ENCODE measurements around the gene HOOK2. TPM values are rescaled to one million over a fixed set of nuclear protein-coding genes. Genes with fewer than 3 reads are reported as not detected.

HOOK2 gene
- total RNA-seq, 2 experiments from 2014 or later = 20.4 to 20.9 TPM

DNA sequence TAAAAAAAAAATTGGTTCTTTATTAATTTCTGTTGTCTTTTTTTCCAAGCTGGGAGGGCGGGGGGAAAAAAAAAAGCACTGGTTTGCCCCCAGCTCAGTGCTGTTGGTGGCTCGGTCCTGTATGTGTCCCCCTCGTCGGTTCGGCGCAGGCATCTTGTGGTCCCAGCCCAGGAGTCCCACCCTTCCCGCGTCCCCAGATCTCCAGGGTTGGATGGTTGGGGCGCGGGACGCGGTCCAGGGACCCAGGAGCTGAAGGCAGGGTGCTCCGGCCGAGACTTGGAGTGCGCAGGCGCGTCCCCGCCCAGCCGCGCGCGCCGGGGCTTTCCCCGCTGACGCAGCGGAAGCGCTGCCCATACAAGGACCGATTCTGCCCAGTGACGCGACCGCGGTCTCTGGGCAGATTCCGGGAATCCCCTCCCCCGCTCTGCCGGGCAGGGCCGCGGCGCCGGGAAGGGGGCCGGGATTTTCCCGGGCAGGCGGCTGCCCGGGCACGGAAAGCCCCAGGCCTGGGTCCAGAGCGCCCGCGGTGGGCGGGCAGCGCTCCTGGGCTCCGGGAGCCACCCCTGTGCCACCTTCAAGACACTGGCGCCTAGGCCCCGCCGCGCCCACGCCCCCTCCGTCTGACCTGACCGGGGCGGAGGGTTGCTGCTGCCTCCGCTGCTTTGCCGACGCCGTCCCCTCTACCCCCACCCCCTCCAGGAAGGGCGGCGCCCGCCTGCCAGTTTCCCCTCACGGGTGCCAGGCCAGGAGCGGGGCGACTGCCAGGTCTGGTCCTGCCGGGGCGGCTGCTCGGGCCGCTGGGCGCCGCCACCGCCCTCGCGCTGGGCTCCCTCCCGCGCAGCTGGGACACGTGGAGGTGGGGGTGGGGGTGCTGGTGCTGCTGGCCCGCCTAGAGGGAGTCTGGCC is 18.2 kb upstream of the HOOK2 start:
- peaks cover 25% of the 10 kb centered on the region for H3K36me3 Mint-ChIP-seq (ENCODE audit: low read depth)
- peak; percentile 96 for DNase-seq
- H3K9me3 Mint-ChIP-seq (ENCODE audit: low read depth) = no peaks in the 10 kb centered on the region

GRCh38 chr19:12792853-12793289 is 17.5 kb upstream of the HOOK2 start:
- Mint-ChIP-seq H3K9me3 (ENCODE audit: low read depth) (no peaks in the 10 kb centered on the region), H3K36me3 (ENCODE audit: low read depth) (peaks cover 25% of the 10 kb centered on the region), H3K27ac (peak overlapping the region; percentile 98), H3K27me3 (no peaks in the 10 kb centered on the region), H3K4me1 (peaks cover 38% of the 10 kb centered on the region), H3K4me3 (peak overlapping the region; percentile 92)
- ChIA-PET POLR2A (interaction anchor here (0.5 to 3.1 kb wide), 13 partner anchors 10 to 126 kb away, joined by 3 to 53 read pairs (median 5); partner anchors contain the start of genes GET3, MAN2B1, RNASEH2A and TNPO2), CTCF (interaction anchor here (1.1 to 15.0 kb wide), 7 partner anchors 9 to 92 kb away, joined by 3 to 451 read pairs (median 4); partner anchors contain the start of genes GET3, HOOK2, PRDX2 and THSD8)
- DNase-seq (no peak), ATAC-seq (no peak)
- intact Hi-C loops (cut with DNase I, micrococcal nuclease) = loop anchor here (1.0 to 10.0 kb wide), 13 partner anchors 13 to 1831 kb away; partner anchors contain the start of genes CALR (in 2 of the 2), TRIR (in 2 of the 2), ADGRE5 (in 1 of the 2) and DHPS (in 1 of the 2)

More for the DNA sequence above, 18.2 kb upstream of the HOOK2 start:
- no peaks in the 10 kb centered on the region for H3K27me3 Mint-ChIP-seq
- peak; percentile 25 for ATAC-seq
- peak overlapping the region; percentile 98 for H3K27ac Mint-ChIP-seq
- POLR2A ChIA-PET = interaction anchor here (0.5 to 3.1 kb wide), 12 partner anchors 11 to 115 kb away, joined by 3 to 53 read pairs (median 5); partner anchors contain the start of genes RNASEH2A and TNPO2
- intact Hi-C loops (cut with DNase I, micrococcal nuclease) = loop anchor here (1.0 to 10.0 kb wide), 12 partner anchors 13 to 1831 kb away; partner anchors contain the start of genes TRIR (in 2 of the 2), ADGRE5 (in 1 of the 2), CALR (in 1 of the 2) and DHPS (in 1 of the 2)
- CTCF ChIA-PET = interaction anchor here (1.0 to 15.0 kb wide), 8 partner anchors 16 to 92 kb away, joined by 3 to 451 read pairs (median 4); partner anchors contain the start of genes GET3, HOOK2 and TNPO2
- peak overlapping the region; percentile 92 for H3K4me3 Mint-ChIP-seq
- peaks cover 35% of the 10 kb centered on the region for H3K4me1 Mint-ChIP-seq

DNA sequence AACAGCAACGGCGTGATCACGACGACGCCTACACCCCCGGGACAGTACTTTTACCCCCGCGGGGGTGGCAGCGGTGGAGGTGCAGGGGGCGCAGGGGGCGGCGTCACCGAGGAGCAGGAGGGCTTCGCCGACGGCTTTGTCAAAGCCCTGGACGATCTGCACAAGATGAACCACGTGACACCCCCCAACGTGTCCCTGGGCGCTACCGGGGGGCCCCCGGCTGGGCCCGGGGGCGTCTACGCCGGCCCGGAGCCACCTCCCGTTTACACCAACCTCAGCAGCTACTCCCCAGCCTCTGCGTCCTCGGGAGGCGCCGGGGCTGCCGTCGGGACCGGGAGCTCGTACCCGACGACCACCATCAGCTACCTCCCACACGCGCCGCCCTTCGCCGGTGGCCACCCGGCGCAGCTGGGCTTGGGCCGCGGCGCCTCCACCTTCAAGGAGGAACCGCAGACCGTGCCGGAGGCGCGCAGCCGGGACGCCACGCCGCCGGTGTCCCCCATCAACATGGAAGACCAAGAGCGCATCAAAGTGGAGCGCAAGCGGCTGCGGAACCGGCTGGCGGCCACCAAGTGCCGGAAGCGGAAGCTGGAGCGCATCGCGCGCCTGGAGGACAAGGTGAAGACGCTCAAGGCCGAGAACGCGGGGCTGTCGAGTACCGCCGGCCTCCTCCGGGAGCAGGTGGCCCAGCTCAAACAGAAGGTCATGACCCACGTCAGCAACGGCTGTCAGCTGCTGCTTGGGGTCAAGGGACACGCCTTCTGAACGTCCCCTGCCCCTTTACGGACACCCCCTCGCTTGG is 16.9 kb upstream of the HOOK2 start:
- DNase-seq = peak; percentile 89
- intact Hi-C loops (cut with DNase I, micrococcal nuclease) = loop anchor here (1.0 to 10.0 kb wide), 9 partner anchors 60 to 1830 kb away; partner anchors contain the start of genes CALR (in 2 of the 2), ADGRE5 (in 1 of the 2), IER2 (in 1 of the 2) and NACC1 (in 1 of the 2)
- ATAC-seq = no peak

GRCh38 chr19:12791345-12792050 is 16.1 kb upstream of the HOOK2 start, which contains the start of gene JUNB:
TSS of gene JUNB (plus strand) at chr19:12791486. CDS start at chr19:12791772, 286 bp downstream.
- DNase-seq (peak; percentile 98), ATAC-seq (peak; percentile 51)
- no peaks in the 10 kb centered on the region for H3K9me3 Mint-ChIP-seq (ENCODE audit: low read depth)
- H3K27me3 Mint-ChIP-seq = no peaks in the 10 kb centered on the region
- intact Hi-C loops (cut with DNase I, micrococcal nuclease) = loop anchor here (1.0 to 10.0 kb wide), 13 partner anchors 9 to 1829 kb away; partner anchors contain the start of genes CALR (in 2 of the 2), ADGRE5 (in 1 of the 2), IER2 (in 1 of the 2) and NACC1 (in 1 of the 2)
- H3K4me3 Mint-ChIP-seq = peak within 1 kb of the TSS; percentile 92
- peaks cover 23% of the 10 kb centered on the region for H3K36me3 Mint-ChIP-seq (ENCODE audit: low read depth)
- ChIA-PET CTCF (interaction anchor here (1.0 to 15.0 kb wide), 5 partner anchors 11 to 361 kb away, joined by 3 to 451 read pairs (median 4); partner anchors contain the start of genes HOOK2, PRDX2 and THSD8), POLR2A (interaction anchor here (0.6 to 3.1 kb wide), 13 partner anchors 9 to 1291 kb away, joined by 3 to 53 read pairs (median 9); partner anchors contain the start of genes DHPS, GCDH, GET3 and RNASEH2A)
- peaks cover 38% of the 10 kb centered on the region for H3K4me1 Mint-ChIP-seq
- peak within 1 kb of the TSS; percentile 98 for H3K27ac Mint-ChIP-seq

More for the DNA sequence above, 16.9 kb upstream of the HOOK2 start:
- Mint-ChIP-seq H3K4me1 (peaks cover 38% of the 10 kb centered on the region), H3K27me3 (no peaks in the 10 kb centered on the region), H3K36me3 (ENCODE audit: low read depth) (peaks cover 25% of the 10 kb centered on the region), H3K9me3 (ENCODE audit: low read depth) (no peaks in the 10 kb centered on the region), H3K27ac (peak overlapping the region; percentile 98), H3K4me3 (peak overlapping the region; percentile 92)
- ChIA-PET CTCF (interaction anchor here (1.0 to 15.0 kb wide), 8 partner anchors 10 to 360 kb away, joined by 3 to 451 read pairs (median 4); partner anchors contain the start of genes GET3, HOOK2, PRDX2 and THSD8), POLR2A (interaction anchor here (0.6 to 3.1 kb wide), 14 partner anchors 9 to 360 kb away, joined by 3 to 53 read pairs (median 8); partner anchors contain the start of genes DHPS, GET3, MAN2B1 and RNASEH2A)

GRCh38 chr19:12790628-12791344 is 15.4 kb upstream of the HOOK2 start:
- Mint-ChIP-seq H3K27me3 (no peaks in the 10 kb centered on the region), H3K27ac (peak overlapping the region; percentile 98), H3K4me3 (peak overlapping the region; percentile 92), H3K36me3 (ENCODE audit: low read depth) (peaks cover 19% of the 10 kb centered on the region), H3K9me3 (ENCODE audit: low read depth) (no peaks in the 10 kb centered on the region), H3K4me1 (peaks cover 31% of the 10 kb centered on the region)
- ChIA-PET POLR2A (interaction anchor here (0.6 to 3.1 kb wide), 11 partner anchors 8 to 1291 kb away, joined by 3 to 53 read pairs (median 9); partner anchors contain the start of genes DHPS, GCDH, GET3 and RNASEH2A), CTCF (interaction anchor here (0.6 to 15.0 kb wide), 5 partner anchors 13 to 362 kb away, joined by 3 to 451 read pairs (median 3); partner anchors contain the start of gene HOOK2)
- intact Hi-C loops (cut with DNase I, micrococcal nuclease) = loop anchor here (1.0 to 10.0 kb wide), 12 partner anchors 8 to 1828 kb away; partner anchors contain the start of genes ADGRE5 (in 1 of the 2), CALR (in 1 of the 2), IER2 (in 1 of the 2) and NACC1 (in 1 of the 2)
- ATAC-seq (no peak), DNase-seq (peak; percentile 46)

DNA sequence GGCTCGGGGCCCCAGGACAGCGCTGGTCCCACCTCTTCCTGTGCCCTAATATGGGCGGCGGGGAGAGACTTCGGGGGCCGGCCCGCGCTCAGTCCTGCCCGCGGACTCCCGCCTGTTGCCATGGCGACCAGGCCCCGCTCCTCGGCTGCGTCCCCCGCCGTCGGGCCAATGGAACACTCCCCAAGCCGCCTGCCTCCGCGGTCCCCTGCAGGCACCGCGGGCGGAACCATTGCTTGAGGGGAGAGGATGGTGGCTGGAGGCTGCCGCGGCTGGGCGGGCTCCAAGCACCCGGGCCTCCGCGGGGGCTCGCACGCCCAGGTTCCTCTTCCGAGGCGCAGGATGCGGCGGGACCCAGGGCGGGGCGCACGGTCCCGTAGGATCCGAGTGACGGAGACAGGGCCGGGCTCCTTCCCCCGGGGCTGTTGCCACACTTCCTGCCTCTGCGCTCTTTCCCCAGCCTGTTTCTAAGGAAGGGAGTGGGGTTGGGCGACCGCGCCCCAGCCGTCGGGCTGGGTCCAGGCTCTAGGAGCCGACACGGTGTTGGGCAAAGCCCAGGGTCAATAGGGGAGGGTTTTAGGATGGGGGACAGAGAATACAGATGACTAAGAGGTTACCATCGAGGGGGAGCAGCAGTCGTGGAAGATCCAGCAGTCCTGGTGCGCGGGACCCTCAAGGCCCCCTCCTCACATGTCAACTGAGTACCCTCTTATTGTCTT is 14.7 kb upstream of the HOOK2 start:
- ATAC-seq (peak; percentile 48), DNase-seq (peak; percentile 99)
- Mint-ChIP-seq H3K4me1 (peaks cover 28% of the 10 kb centered on the region), H3K36me3 (ENCODE audit: low read depth) (peaks cover 18% of the 10 kb centered on the region), H3K27me3 (no peaks in the 10 kb centered on the region), H3K9me3 (ENCODE audit: low read depth) (no peaks in the 10 kb centered on the region), H3K4me3 (peak overlapping the region; percentile 92), H3K27ac (peak overlapping the region; percentile 98)
- CTCF ChIA-PET = interaction anchor here (0.6 to 15.0 kb wide), 4 partner anchors 12 to 149 kb away, joined by 3 to 451 read pairs (median 162); partner anchors contain the start of gene HOOK2
- POLR2A ChIA-PET = interaction anchor here (0.8 to 3.1 kb wide), 4 partner anchors 12 to 150 kb away, joined by 4 to 40 read pairs (median 8); no protein-coding TSS in a partner anchor
- intact Hi-C loops (cut with DNase I, micrococcal nuclease) = loop anchor here (1.0 to 10.0 kb wide), 13 partner anchors 8 to 1828 kb away; partner anchors contain the start of genes TECR (in 2 of the 2), ADGRE5 (in 1 of the 2), CALR (in 1 of the 2) and IER2 (in 1 of the 2)

DNA sequence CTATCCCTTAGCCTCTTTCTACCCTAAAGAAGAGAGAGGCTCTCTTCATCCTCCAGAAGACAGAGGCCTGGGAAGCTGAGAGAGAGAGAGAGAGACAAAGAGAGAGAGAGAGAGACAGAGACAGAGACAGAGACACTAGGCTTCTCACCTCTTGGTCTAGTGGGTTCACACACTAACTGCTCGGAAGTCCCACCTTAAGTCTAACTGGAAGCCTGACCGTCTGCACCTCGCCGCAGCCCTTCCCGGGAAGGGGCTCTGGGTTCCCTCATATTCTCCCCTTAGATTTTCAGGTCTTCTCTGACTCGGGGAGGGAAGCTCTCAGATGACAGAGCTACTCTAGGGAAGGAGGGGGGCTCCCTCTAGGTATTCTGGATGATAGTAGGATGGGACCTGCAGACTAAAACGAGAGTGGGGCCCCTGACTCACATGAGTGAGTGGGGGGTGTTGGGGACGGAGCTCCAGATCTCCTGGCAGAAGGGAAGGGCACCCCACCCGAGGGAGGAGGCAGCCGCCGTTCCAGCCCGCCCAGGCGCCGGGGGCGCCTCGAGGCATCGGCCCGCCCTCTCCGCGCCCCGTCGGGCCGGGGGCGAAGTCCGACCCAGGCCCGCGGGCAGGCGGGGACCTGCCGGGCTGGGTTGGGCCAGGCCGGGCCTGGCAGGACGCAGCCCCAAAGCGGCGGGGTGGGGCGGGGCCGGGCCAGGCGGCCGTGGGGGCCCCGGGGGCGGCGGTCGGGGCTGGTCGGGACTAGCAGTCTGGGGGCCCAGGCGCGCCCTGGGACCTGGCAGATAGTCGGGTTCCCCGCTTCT is 13.9 kb upstream of the HOOK2 start:
- peak overlapping the region; percentile 92 for H3K4me3 Mint-ChIP-seq
- H3K9me3 Mint-ChIP-seq (ENCODE audit: low read depth) = no peaks in the 10 kb centered on the region
- CTCF ChIA-PET = interaction anchor here (0.6 to 3.4 kb wide), 4 partner anchors 9 to 272 kb away, joined by 3 to 39 read pairs (median 4); no protein-coding TSS in a partner anchor
- DNase-seq = peak; percentile 67
- POLR2A ChIA-PET = interaction anchor here (0.7 to 2.4 kb wide), 4 partner anchors 11 to 149 kb away, joined by 3 to 9 read pairs (median 6); no protein-coding TSS in a partner anchor
- intact Hi-C loops (cut with DNase I, micrococcal nuclease) = loop anchor here (2.0 to 10.0 kb wide), 3 partner anchors 1054 to 1736 kb away; partner anchors contain the start of gene TECR (in 1 of the 2)
- peaks cover 21% of the 10 kb centered on the region for H3K4me1 Mint-ChIP-seq
- H3K36me3 Mint-ChIP-seq (ENCODE audit: low read depth) = peaks cover 18% of the 10 kb centered on the region
- peak overlapping the region; percentile 98 for H3K27ac Mint-ChIP-seq
- ATAC-seq = no peak
- no peaks in the 10 kb centered on the region for H3K27me3 Mint-ChIP-seq
